CD4-positive, alpha-beta T cell treated with Interleukin-2 at 100 ng/mL for 4 hours (primary cell): Measurements from ENCODE around the gene SCRG1.

Experiments used
- DNase-seq: peaks from one replicate; pipeline ENCODE4 v3.0.0-alpha.2; 2020; ENCODE audit warnings: low spot score

Gene SCRG1

DNA sequence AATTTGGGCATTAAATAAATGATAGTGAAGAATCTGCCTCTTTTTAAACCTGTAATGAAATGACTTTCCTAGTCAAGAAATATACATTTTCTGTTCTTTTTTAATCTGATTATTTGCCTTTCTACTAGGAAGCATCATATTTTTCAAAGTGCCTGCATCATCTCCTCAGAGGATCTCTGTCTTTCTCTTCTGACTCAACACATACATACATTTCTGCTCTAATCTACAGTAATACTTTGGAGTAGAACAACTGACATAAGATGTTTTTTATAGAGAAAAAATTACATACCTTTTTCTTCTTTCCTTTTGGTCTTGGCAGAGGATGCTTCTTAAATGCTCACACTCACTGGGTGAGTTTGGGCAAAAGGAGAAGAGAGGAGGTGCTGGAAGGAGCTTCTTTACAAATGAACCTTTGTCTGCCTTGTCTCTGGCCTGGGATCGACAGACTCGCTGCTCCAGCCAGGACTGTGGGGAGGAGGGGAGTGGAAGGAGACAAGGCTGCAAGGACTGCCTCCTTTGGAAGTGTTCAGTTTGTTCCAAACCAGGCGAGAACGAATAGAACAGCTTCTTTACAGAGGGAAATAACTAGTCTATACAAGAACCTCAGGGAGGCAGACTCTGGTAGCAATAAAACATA lies at the start of gene SCRG1:
Gene SCRG1 (minus strand): TSS at position 338 of the 637 bp plus-strand sequence. CDS start 7,702 bp downstream, outside the sequence.
- DNase-seq: no peak

- DNase-seq: no peak
Observed at GRCh38 chr4:173448103-173448502, 49.2 kb upstream of the SCRG1 start.

- DNase-seq: no peak
Observed at GRCh38 chr4:173446416-173446815, 47.5 kb upstream of the SCRG1 start.

DNA sequence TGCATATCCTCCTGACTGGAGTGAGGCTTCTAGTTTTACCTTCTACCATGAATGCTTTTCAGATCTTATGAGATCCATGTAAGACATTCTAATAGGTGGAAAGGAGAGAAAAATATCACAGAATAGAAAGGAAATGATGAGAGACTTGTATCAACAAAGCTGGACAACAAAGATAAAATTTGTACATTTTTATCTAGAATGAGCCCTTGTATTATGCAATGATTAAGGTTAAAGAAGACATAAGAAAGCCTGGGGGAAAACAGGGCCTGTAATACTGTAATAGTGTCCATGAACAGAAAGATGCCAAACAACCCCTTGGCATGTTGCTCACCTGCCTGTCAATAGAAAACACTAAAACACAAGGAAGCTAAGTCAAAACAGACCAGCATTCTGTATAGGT lies 44.2 kb upstream of the SCRG1 start:
- DNase-seq: no peak

DNA sequence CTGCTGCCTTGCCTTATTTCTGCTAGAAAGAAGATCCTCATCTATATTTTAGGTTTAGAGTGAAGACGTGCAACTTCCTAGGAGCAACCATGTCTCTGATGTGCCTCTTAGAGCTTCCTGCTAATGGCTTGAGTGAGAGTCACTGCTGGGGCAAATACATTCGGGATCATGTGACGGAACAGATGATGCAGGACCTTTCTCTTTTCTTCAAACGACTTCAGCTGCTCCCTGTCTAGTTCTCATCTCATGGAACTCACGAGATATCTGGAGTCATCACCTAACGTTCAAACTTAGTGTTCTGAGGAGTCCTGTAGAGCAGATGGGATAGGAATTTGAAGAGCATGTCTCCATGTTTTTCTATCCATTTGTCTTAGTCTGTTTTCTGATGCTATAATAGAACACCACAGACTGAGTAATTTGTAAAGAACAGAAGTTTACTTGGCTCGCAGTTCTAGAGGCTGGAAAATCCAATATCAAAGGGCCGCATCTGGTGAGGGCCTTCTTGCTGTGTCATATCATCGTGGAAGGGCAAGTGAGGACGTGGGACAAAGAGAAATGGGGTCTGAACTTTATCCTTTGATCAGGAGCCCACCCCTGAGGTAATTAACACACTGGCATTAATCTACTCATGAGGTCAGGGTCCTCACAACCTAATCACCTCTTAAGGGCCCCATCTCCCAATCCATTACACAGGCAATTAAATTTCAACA lies 43.5 kb upstream of the SCRG1 start:
- DNase-seq: no peak

GRCh38 chr4:173440888-173441287 lies 42.0 kb upstream of the SCRG1 start:
- no peak for DNase-seq

- no peak for DNase-seq
Observed at GRCh38 chr4:173436771-173437265, 37.9 kb upstream of the SCRG1 start.

DNA sequence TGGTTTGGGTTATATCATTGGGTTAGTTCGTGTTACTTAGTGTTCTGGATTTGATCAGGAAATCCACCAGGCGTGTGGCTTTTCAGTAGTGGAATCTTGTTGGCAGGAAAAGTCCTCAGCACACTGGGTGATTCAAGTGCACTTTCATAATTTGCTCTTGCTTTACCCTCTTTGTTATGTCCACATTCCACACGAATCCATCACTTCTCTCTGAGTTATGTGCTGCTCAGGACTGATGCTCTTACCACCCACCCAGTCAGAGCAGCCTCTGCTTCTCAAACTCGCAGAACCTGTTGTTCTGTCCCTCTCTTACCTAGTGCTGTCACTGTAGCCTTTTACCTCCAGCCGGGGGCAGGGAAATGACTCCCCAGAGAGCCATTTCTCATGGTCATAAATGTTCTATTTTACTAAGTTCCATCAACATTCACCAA lies 37.2 kb upstream of the SCRG1 start:
- no peak for DNase-seq

DNA sequence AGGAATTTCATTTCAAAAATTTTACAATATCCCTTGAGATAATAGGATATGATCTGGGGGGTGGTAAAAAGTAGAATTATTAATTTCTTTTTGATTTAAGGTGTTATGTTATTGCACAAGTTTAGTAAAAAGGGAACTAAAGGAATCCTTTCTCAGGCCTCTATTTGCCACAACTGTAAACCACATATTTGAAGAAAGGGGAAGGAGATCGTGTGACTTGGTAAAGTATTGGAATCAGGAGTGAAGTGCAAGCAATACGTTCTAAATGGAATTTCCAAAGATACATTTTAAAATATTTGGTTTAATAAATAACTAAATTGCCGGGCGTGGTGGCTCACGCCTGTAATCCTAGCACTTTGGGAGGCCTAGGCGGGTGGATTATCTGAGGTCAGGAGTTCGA lies 35.3 kb upstream of the SCRG1 start:
- DNase-seq: no peak

DNA sequence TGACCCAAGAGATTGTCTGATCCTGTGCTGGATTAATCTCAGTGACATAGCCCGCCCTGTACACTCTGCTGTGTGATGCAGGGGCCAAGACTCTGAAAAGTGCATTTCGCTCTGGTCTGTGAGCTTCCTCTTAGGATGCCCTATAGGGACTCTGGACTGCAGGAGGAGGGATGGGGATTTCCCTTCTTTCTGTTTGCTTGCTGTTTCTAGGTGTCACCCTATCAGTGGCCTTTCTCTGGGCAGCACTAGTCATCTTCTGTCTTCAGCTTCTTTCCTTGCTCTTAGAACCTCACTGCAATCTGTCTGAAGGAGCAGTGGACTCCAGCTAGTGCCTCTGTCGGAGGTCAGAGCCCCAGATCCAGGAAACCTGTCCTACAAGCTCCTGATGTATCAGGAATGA lies 34.5 kb upstream of the SCRG1 start:
- DNase-seq: no peak

DNA sequence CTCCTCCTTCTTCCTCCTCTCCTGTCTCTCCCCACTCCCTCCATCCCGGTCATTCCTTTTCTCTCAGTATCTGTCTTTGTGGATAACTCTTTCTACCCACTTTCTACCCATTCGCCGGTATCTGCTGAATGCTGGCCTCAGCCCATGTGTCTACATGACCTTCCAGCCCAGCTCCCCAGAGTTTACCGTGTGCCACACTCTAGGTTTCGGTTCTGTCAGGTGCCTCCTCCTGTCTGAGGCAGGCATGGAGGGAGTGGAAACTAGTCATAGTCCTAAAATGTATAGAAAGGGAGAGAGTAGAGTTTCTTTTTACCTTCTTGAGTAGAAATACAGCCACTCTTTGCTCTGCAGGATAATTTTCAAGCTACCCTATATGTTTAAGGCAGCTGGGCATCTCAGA lies 33.5 kb upstream of the SCRG1 start:
- no peak for DNase-seq

GRCh38 chr4:173426064-173426463 lies 27.1 kb upstream of the SCRG1 start:
- DNase-seq: peak; percentile 23

- DNase-seq: no peak
Observed at GRCh38 chr4:173424899-173425805, 26.2 kb upstream of the SCRG1 start.

DNA sequence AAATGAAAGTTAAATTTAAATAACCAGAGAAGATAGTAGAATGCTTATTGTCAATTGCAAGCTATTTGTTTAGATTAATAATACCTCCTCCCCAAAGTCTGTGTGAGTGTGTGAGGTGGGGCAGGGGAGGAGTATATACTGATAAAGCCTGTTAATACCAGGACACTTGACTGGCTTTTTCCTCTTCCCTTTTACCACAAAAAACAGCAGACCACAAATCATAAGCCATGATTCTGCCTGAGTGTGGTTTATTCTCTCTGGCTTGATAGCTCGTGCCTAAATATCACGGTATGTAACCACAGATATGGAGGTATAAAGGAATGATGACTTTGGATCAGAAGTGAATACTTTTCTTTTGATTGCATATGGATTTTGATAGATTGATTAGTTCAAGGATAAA lies 21.9 kb upstream of the SCRG1 start:
- DNase-seq: no peak

DNA sequence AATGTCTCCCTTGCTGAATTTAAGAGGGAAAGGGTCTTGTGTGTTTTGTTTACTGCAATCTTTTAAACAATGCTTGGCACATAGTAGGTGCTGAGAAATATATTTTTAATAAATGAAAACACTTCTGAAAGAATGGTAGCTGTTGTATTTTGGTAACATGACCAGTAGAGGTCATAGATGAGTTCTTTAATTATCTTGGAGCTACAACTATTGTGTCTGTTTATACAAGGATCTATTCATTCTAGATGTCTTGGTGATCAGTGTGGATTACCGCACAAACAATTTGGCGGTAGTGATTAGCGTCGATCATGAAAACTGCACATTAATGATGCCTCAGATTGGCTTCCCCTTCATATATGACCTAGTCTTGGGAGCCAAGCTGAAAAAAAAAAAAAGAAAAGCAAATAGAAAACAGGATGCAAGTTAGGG lies 21.4 kb upstream of the SCRG1 start:
- DNase-seq: peak; percentile 30

- DNase-seq: no peak
Observed at GRCh38 chr4:173418639-173419038, 19.7 kb upstream of the SCRG1 start.

DNA sequence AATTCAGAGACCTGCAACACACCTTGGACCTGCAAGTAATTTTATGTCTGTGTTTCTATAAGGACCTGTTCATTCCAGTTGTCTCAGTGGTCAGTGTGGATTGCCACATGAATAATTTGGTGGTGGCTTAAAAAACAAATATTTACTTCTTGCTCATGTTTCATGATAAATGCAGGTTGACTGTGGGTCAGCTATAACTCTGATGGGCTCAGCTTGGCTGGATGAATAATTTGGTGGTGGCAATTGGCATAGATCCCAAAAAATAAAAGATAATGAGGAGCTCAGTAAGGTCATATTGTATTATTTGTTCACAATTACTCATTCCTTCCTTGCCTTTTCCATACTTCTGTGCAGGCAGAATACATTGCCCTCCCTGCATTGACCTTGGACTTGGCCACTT lies 18.9 kb upstream of the SCRG1 start:
- no peak for DNase-seq

DNA sequence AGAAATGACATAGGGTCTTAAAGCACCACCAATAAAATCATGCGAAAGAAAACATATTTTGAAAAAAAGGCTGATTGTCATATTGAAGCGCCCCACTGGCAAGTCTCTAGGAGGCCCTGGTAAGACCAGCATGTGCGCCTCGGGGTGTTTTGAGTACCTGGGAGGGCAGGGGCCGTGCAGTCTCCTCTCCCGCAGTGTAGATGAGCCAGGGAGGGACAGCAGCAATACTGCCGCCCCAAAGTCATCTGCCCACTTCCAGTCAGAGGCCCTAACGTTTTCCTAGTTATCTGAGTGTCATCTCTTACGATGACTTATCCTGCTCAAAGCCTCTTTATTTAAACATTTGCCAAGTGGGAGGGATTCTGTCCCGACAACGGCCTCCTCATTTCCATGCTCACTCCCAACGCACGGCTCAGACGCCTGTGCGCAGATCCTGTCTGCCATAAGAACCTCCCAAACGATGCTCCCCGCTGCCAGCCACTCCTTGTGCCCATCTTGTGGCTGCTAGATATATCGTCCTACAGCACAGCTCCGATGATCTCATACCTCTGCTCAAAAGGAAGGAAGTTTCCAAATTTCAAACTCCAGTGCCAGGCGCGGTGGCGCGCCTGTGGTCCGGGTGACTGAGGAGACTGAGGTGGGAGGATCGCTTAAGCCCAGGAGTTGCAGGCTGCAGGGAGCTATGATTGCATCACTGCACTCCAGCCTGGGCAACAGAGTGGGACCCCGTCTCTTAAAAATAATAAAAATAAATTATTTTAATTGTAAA lies 17.2 kb upstream of the SCRG1 start:
- DNase-seq: no peak

- DNase-seq: no peak
Observed at GRCh38 chr4:173415092-173415491, 16.2 kb upstream of the SCRG1 start.

GRCh38 chr4:173414456-173414855 lies 15.5 kb upstream of the SCRG1 start:
- no peak for DNase-seq

DNA sequence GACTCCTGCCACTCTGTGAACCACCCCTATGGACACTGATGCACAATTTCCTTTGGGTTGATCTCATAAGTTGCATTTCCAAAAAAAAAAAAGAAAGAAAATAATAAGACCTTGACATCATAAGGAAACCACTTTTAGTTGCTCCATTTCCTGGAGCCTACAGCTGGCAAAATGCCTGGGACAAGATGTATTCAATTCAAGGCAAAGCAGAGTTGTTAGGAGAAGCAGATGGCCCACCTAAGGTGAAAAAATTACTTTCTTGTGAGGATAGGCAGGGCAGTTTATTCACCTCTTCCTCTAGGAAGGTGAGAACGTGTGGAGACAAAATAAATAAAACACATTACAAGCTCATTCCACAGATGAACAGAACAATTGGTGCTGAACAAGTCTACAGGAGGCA lies 14.1 kb upstream of the SCRG1 start:
- DNase-seq: no peak
